AG09309 (cell line): ENCODE results near the gene BPIFB4.
"Not testable (repeated sequence)": the region's sequence is repeated elsewhere in the genome, so short reads cannot be mapped to it uniquely, and the experiment has no call there.

Experiments used
- DNase-seq: peaks from one replicate; pipeline ENCODE4 v3.0.0-alpha.2; 2010; ENCODE audit warnings: low read depth
- H3K4me3 ChIP-seq: 2 replicates; pipeline ENCODE4 v1.5.1; 2011; ENCODE audit warnings: mild to moderate bottlenecking, low read depth, low read length, moderate library complexity; ENCODE audit not compliant: control insufficient read depth
- TF ChIP-seq, protein P1 (sequence below): IDR thresholded peaks from 2 replicates; pipeline ENCODE4 v1.5.1; 2011; ENCODE audit warnings: mild to moderate bottlenecking, low read depth, low read length, inconsistent platforms; ENCODE audit not compliant: insufficient read depth, control insufficient read depth; ENCODE audit errors: missing control alignments

BPIFB4 gene

GRCh38 chr20:33112547-33113386, 33.3 kb downstream of the BPIFB4 start:
- TF ChIP-seq, protein P1, sequence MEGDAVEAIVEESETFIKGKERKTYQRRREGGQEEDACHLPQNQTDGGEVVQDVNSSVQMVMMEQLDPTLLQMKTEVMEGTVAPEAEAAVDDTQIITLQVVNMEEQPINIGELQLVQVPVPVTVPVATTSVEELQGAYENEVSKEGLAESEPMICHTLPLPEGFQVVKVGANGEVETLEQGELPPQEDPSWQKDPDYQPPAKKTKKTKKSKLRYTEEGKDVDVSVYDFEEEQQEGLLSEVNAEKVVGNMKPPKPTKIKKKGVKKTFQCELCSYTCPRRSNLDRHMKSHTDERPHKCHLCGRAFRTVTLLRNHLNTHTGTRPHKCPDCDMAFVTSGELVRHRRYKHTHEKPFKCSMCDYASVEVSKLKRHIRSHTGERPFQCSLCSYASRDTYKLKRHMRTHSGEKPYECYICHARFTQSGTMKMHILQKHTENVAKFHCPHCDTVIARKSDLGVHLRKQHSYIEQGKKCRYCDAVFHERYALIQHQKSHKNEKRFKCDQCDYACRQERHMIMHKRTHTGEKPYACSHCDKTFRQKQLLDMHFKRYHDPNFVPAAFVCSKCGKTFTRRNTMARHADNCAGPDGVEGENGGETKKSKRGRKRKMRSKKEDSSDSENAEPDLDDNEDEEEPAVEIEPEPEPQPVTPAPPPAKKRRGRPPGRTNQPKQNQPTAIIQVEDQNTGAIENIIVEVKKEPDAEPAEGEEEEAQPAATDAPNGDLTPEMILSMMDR, result no peak
- no peak for DNase-seq
- H3K4me3 ChIP-seq, result no peak overlapping the region

- TF ChIP-seq, protein P1, result no peak
- DNase-seq, result no peak
- H3K4me3 ChIP-seq, result no peak overlapping the region
Measured at GRCh38 chr20:33113387-33113908, 34.0 kb downstream of the BPIFB4 start.

DNA sequence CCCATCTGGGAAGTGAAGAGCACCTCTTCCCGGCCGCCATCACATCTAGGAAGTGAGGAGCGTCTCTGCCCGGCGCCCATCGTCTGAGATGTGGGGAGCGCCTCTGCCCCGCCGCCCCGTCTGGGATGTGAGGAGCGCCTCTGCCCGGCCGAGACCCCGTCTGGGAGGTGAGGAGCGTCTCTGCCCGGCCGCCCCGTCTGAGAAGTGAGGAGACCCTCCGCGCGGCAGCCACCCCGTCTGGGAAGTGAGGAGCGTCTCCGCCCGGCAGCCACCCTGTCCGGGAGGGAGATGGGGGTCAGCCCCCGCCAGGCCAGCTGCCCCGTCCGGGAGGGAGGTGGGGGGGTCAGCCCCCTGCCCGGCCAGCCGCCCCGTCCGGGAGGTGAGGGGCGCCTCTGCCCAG, 36.1 kb downstream of the BPIFB4 start:
- H3K4me3 ChIP-seq, DNase-seq: not testable (repeated sequence)

DNA sequence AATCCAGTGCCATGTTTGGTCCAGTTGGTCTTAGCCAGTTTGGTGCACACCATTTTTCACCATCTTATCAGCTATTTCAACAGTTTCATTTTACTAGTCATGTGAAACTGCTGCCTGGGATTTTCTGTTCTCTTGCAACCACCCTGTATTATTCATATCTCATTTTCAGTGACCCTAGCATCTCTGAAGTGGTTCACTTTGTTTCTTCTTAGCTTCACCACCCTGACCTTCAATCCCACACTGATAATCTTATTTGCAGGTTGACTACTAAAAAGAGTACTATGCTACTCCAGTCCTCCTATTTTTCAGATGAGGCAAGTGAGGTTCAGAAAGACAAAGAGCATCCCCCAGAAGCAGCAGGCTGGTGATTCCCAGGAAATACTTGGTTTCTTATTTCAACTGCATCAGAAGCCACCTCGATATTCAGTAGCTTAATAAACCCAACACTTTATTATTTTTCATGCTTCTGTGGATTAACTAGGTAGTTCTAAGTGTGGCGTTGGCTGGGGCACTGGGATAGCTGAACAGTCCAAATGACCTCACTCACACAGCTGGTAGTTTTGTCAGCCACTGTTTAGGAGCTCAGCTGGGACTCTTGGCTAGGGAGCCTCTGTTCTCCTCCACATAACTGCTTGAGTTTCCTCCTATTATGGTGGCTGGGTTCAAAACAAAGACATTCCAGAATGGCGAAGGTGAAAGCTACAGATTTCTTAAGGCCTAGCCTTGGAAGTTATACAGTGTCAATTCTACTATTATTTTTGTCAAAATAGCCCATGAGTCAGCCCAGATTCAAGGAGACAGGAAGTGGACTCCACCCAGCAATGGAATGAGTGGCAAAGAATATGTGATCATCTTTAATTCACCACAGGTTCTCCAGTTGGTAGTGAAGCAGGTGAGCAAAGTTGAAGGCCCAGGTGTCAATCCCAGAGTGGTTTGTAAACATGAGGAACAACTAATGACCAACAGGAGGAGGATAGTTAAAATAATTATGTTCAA, 40.6 kb downstream of the BPIFB4 start:
- H3K4me3 ChIP-seq, result no peak overlapping the region
- no peak for DNase-seq
- TF ChIP-seq, protein P1, result no peak

DNA sequence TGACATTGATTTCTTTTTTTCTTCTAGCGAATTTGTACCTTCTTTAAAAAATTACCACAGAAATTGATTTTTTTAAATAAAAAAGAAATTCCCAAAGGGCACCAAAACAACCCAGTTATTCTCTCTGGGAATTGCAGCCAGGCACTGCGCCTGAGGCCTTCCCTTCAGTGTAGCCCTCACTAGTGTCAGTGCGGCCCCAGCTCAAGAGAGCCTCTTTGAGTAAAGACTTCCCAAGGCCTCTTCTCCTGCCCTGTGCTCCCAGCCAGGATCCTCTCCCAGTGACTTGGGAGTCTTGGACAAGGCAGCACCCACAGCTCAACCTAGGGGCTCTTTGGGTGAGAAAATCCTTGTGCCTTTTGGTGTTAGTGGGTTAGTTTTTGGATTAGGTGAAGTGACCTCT, 41.5 kb downstream of the BPIFB4 start:
- no peak overlapping the region for H3K4me3 ChIP-seq
- TF ChIP-seq, protein P1, result no peak
- DNase-seq, result no peak

DNA sequence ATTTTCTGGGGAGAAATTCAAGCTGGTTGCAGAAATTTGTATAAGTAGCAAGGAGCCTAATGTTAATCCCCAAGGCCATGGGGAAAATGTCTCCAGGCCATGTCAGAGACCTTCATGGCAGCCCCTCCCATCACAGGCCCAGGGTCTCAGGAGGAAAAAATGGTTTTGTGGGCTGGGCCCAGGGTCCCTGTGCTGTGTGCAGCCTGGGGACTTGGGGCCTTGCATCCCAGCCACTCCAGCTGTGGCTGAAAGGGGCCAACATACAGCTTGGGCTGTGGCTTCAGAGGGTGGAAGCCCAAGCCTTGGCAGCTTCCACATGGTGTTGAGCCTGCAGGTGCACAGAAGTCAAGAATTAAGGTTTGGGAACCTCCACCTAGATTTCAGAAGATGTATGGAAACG, 42.9 kb downstream of the BPIFB4 start:
- not testable (repeated sequence) for DNase-seq, H3K4me3 ChIP-seq

GRCh38 chr20:33124261-33124660, 44.8 kb downstream of the BPIFB4 start:
- no peak for DNase-seq
- TF ChIP-seq, protein P1, result no peak

More at GRCh38 chr20:33124261-33124660, 44.8 kb downstream of the BPIFB4 start:
- no peak overlapping the region for H3K4me3 ChIP-seq
